CD4-positive, alpha-beta T cell treated with Interleukin-10 for 1 hour (primary cell): ENCODE measurements around the gene SGO2.
A peak's percentile ranks its signal among the peaks of the same experiment; 100 is the strongest.
"Not testable (repeated sequence)": the region's sequence is repeated elsewhere in the genome, so short reads cannot be mapped to it uniquely, and the experiment has no call there.

ENCODE experiments used
- DNase-seq: peaks from one replicate; pipeline ENCODE4 v3.0.0-alpha.2; 2020

The SGO2 gene

GRCh38 chr2:200523158-200523557, 2.8 kb upstream of the SGO2 start:
- no peak for DNase-seq

- no peak for DNase-seq
Measured at GRCh38 chr2:200523604-200524003, 2.4 kb upstream of the SGO2 start.

- DNase-seq = no peak
Measured at GRCh38 chr2:200525066-200525465, 941 bp upstream of the SGO2 start.

GRCh38 chr2:200525551-200525881, 491 bp upstream of the SGO2 start:
- no peak for DNase-seq

- DNase-seq = no peak
Measured at GRCh38 chr2:200528228-200528627, 2.2 kb downstream of the SGO2 start.

- DNase-seq = no peak
Measured at GRCh38 chr2:200533754-200534153, 7.7 kb downstream of the SGO2 start.

GRCh38 chr2:200534572-200534971, 8.6 kb downstream of the SGO2 start:
- DNase-seq = no peak

GRCh38 chr2:200538139-200538538, 12.1 kb downstream of the SGO2 start:
- no peak for DNase-seq

- no peak for DNase-seq
Measured at GRCh38 chr2:200540793-200541192, 14.8 kb downstream of the SGO2 start.

- DNase-seq = not testable (repeated sequence)
Measured at GRCh38 chr2:200566596-200566995, 40.6 kb downstream of the SGO2 start.

- DNase-seq = no peak
Measured at GRCh38 chr2:200567932-200568331, 41.9 kb downstream of the SGO2 start.

- peak; percentile 35 for DNase-seq
Measured at GRCh38 chr2:200575957-200576356, 50.0 kb downstream of the SGO2 start.

- DNase-seq = no peak
Measured at GRCh38 chr2:200577027-200577426, 51.0 kb downstream of the SGO2 start.

GRCh38 chr2:200578778-200579177, 52.8 kb downstream of the SGO2 start:
- DNase-seq = peak; percentile 37

- DNase-seq = no peak
Measured at GRCh38 chr2:200584639-200585038, 58.6 kb downstream of the SGO2 start.

- DNase-seq = no peak
Measured at GRCh38 chr2:200585340-200585729, 59.3 kb downstream of the SGO2 start.

GRCh38 chr2:200585730-200586643, 60.0 kb downstream of the SGO2 start, which contains the start of gene AOX1:
Gene AOX1, plus strand, starts transcription at chr2:200586014. Its CDS starts 95 bp downstream, at chr2:200586109.
- DNase-seq = peak; percentile 19

- no peak for DNase-seq
Measured at GRCh38 chr2:200586644-200586975, 60.6 kb downstream of the SGO2 start.

- no peak for DNase-seq
Measured at GRCh38 chr2:200587007-200587616, 61.1 kb downstream of the SGO2 start.

- no peak for DNase-seq
Measured at GRCh38 chr2:200588076-200588678, 62.2 kb downstream of the SGO2 start.

- no peak for DNase-seq
Measured at GRCh38 chr2:200590090-200590489, 64.1 kb downstream of the SGO2 start.

- DNase-seq = no peak
Measured at GRCh38 chr2:200591308-200591707, 65.3 kb downstream of the SGO2 start.

GRCh38 chr2:200592406-200593075, 66.5 kb downstream of the SGO2 start:
- no peak for DNase-seq

- DNase-seq = no peak
Measured at GRCh38 chr2:200593905-200594304, 67.9 kb downstream of the SGO2 start.
